ENCODE results near the gene BLOC1S5. TPM values are rescaled to one million over a fixed set of nuclear protein-coding genes. Genes with fewer than 3 reads are reported as not detected.

BLOC1S5 gene
- total RNA-seq, 1 experiment from 2014 or later: 9.1 TPM

- Histone ChIP-seq H3K4me3 (ENCODE audit: low read length) (no peak overlapping the region), H3F3A (ENCODE audit: low read length, unreplicated experiment) (peaks cover 6% of the 10 kb centered on the region), H3K9ac (ENCODE audit: low read length) (no peak overlapping the region), H3K27ac (ENCODE audit: low read length) (no peak overlapping the region), H3K9me2 (replicated peaks; ENCODE audit: low read length) (no peaks in the 10 kb centered on the region), H4K20me1 (ENCODE audit: low read length) (peaks cover 3% of the 10 kb centered on the region; the same call in 1 of the 2 replicates), H3K36me3 (ENCODE audit: low read depth, low read length) (peaks cover 38% of the 10 kb centered on the region), H3K79me2 (ENCODE audit: low read length) (peaks cover 38% of the 10 kb centered on the region), H3K9me3 (ENCODE audit: low read length) (no peaks in the 10 kb centered on the region), H3K4me1 (ENCODE audit: insufficient read depth, low read length) (peaks cover 40% of the 10 kb centered on the region), H3K27me3 (ENCODE audit: low read length) (no peaks in the 10 kb centered on the region), H2AFZ (ENCODE audit: low read length) (no peak overlapping the region), H3K4me2 (ENCODE audit: low read length) (no peak overlapping the region)
- POLR2A ChIA-PET (ENCODE audit: unreplicated experiment): no interaction called here
- ATAC-seq: no peak
- no peak for DNase-seq
- intact Hi-C loops (cut with micrococcal nuclease): no loop called here
- TF ChIP-seq, protein P1, sequence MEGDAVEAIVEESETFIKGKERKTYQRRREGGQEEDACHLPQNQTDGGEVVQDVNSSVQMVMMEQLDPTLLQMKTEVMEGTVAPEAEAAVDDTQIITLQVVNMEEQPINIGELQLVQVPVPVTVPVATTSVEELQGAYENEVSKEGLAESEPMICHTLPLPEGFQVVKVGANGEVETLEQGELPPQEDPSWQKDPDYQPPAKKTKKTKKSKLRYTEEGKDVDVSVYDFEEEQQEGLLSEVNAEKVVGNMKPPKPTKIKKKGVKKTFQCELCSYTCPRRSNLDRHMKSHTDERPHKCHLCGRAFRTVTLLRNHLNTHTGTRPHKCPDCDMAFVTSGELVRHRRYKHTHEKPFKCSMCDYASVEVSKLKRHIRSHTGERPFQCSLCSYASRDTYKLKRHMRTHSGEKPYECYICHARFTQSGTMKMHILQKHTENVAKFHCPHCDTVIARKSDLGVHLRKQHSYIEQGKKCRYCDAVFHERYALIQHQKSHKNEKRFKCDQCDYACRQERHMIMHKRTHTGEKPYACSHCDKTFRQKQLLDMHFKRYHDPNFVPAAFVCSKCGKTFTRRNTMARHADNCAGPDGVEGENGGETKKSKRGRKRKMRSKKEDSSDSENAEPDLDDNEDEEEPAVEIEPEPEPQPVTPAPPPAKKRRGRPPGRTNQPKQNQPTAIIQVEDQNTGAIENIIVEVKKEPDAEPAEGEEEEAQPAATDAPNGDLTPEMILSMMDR (conservative IDR thresholded peaks at IDR 0.05; ENCODE audit: low read depth, low read length): no peak
- TF ChIP-seq EZH2phosphoT487 (IDR thresholded peaks at IDR 0.05; ENCODE audit: borderline replicate concordance, low read length): no peak
- TF ChIP-seq EZH2 (IDR thresholded peaks at IDR 0.05; ENCODE audit: low read length, unreplicated experiment): no peak
- no TSS peak for BruUV-seq (replicated peaks)
- CTCF ChIA-PET: no interaction called here
These were observed 22.6 kb upstream of the BLOC1S5 start for GRCh38 chr6:8086755-8087306.

DNA sequence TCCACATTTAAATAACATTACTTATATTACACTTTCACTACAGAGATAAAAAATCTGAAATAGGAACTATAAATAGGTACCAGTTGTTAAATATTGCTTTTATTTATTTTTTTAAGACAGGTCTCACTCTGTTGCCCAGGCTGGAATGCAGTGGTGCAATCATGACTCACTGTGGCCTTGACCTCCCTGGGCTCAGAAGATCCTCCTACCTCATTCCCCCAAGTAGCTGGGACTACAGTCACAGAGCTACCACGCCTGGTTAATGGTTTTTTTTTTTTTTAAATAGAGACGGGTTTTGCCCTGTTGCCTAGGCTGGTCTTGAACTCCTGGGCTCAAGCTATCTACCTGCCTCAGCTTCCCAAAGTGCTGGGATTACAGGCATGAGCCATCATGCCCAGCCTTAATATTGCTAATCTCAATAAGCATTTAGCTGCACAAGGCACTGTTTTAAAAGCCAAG is 20.9 kb upstream of the BLOC1S5 start:
- no peaks in the 10 kb centered on the region for H3K27me3 ChIP-seq (ENCODE audit: low read length)
- TF ChIP-seq EZH2 (IDR thresholded peaks at IDR 0.05; ENCODE audit: low read length, unreplicated experiment) (no peak), EZH2phosphoT487 (IDR thresholded peaks at IDR 0.05; ENCODE audit: borderline replicate concordance, low read length) (no peak)
- TF ChIP-seq, protein P1 (conservative IDR thresholded peaks at IDR 0.05; ENCODE audit: low read depth, low read length): no peak
- ChIA-PET CTCF (interaction anchor here (0.6 kb wide), 1 partner anchor 174 kb away, joined by 3 read pairs; no protein-coding TSS in a partner anchor), POLR2A (ENCODE audit: unreplicated experiment) (interaction anchor here (0.6 to 1.0 kb wide), 2 partner anchors 17 to 346 kb away, joined by 3 to 4 read pairs; partner anchors contain the start of gene EEF1E1)
- H3K79me2 ChIP-seq (ENCODE audit: low read length): peaks cover 37% of the 10 kb centered on the region
- H3K4me1 ChIP-seq (ENCODE audit: insufficient read depth, low read length): peaks cover 57% of the 10 kb centered on the region
- no peaks in the 10 kb centered on the region for H3K9me2 ChIP-seq (replicated peaks; ENCODE audit: low read length)
- H3F3A ChIP-seq (ENCODE audit: low read length, unreplicated experiment): peaks cover 14% of the 10 kb centered on the region
- H3K4me2 ChIP-seq (ENCODE audit: low read length): peak overlapping the region; percentile 68
- no peaks in the 10 kb centered on the region for H3K9me3 ChIP-seq (ENCODE audit: low read length)
- no peak overlapping the region for H2AFZ ChIP-seq (ENCODE audit: low read length)
- no peak overlapping the region for H3K4me3 ChIP-seq (ENCODE audit: low read length)
- ATAC-seq: peak; percentile 77
- no peak overlapping the region for H3K9ac ChIP-seq (ENCODE audit: low read length)
- BruUV-seq (replicated peaks): no TSS peak
- peak overlapping the region; percentile 86 for H3K27ac ChIP-seq (ENCODE audit: low read length)
- peak; percentile 91 for DNase-seq
- peaks cover 3% of the 10 kb centered on the region; the same call in 1 of the 2 replicates for H4K20me1 ChIP-seq (ENCODE audit: low read length)
- peaks cover 23% of the 10 kb centered on the region for H3K36me3 ChIP-seq (ENCODE audit: low read depth, low read length)
- intact Hi-C loops (cut with micrococcal nuclease): loop anchor here (2.0 kb wide), 1 partner anchor 18 kb away; the partner anchor contains the start of gene EEF1E1

DNA sequence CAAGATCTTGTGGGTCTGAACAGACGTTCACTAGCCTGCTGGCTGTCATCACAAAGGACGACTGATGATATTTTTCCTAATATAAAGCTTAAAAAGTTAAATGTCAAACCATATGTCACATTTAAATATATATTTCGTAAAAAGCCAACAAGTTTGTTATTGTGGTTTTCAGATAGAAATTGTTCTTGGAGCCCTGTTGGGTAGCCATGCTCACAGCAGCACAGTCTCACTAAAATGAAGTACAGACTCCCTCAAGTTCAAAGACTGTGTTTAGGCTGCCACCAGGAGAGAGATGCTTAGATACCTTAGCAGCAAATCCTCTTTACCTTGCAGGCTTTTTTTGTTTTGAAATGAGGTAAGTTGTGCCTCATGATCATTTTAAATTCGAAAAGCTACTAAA is 20.4 kb upstream of the BLOC1S5 start:
- intact Hi-C loops (cut with micrococcal nuclease): loop anchor here (2.0 kb wide), 1 partner anchor 18 kb away; the partner anchor contains the start of gene EEF1E1
- Histone ChIP-seq H3K4me3 (ENCODE audit: low read length) (no peak overlapping the region), H2AFZ (ENCODE audit: low read length) (no peak overlapping the region), H3F3A (ENCODE audit: low read length, unreplicated experiment) (peaks cover 14% of the 10 kb centered on the region), H3K9ac (ENCODE audit: low read length) (0 out of 2 replicates have a peak overlapping the region, but pooled peaks have one; percentile 3), H3K36me3 (ENCODE audit: low read depth, low read length) (peaks cover 21% of the 10 kb centered on the region), H3K9me3 (ENCODE audit: low read length) (no peaks in the 10 kb centered on the region), H3K27me3 (ENCODE audit: low read length) (no peaks in the 10 kb centered on the region), H3K9me2 (replicated peaks; ENCODE audit: low read length) (no peaks in the 10 kb centered on the region), H3K4me2 (ENCODE audit: low read length) (peak overlapping the region; percentile 68), H3K27ac (ENCODE audit: low read length) (peak overlapping the region; percentile 86), H3K4me1 (ENCODE audit: insufficient read depth, low read length) (peaks cover 62% of the 10 kb centered on the region), H3K79me2 (ENCODE audit: low read length) (peaks cover 42% of the 10 kb centered on the region), H4K20me1 (ENCODE audit: low read length) (peaks cover 3% of the 10 kb centered on the region; the same call in 1 of the 2 replicates)
- DNase-seq (no peak), ATAC-seq (no peak)
- POLR2A ChIA-PET (ENCODE audit: unreplicated experiment): interaction anchor here (0.6 kb wide), 1 partner anchor 346 kb away, joined by 4 read pairs; no protein-coding TSS in a partner anchor
- no TSS peak for BruUV-seq (replicated peaks)
- no peak for TF ChIP-seq EZH2 (IDR thresholded peaks at IDR 0.05; ENCODE audit: low read length, unreplicated experiment)
- TF ChIP-seq EZH2phosphoT487 (IDR thresholded peaks at IDR 0.05; ENCODE audit: borderline replicate concordance, low read length): no peak
- CTCF ChIA-PET: interaction anchor here (0.6 kb wide), 1 partner anchor 173 kb away, joined by 3 read pairs; no protein-coding TSS in a partner anchor
